Ovary (tissue), 3 donors: ENCODE measurements around the gene TAS2R31.

Source experiments
- CTCF ChIP-seq, 3 donors: fragments of 450-650 bp in 2 of 3; fragments of 200-600 bp in 1 of 3; IDR thresholded peaks; one replicate each; pipeline versions ENCODE4 v1.5.1 to v1.8.0; 2016 to 2022; ENCODE audit warnings: antibody characterized with exemption in 3 of 3, mild to moderate bottlenecking in 1 of 3
- EP300 ChIP-seq: sonication (generic); formaldehyde crosslinking; IDR thresholded peaks from one replicate; pipeline ENCODE4 v1.6.1; 2017; ENCODE audit warnings: antibody characterized with exemption
- POLR2A ChIP-seq: fragments of 450-650 bp; IDR thresholded peaks from one replicate; pipeline ENCODE4 v1.6.1; 2017; ENCODE audit warnings: antibody characterized with exemption, mild to moderate bottlenecking, moderate library complexity
- donor health status: DM: no; HTN: no; CAD: no.

- TF ChIP-seq CTCF (IDR thresholded peaks at IDR 0.05) (no peak), EP300 (no peak), POLR2A (no peak)
Observed at GRCh38 chr12:10994307-10994706, 36.9 kb downstream of the TAS2R31 start.
